Sigmoid colon (tissue), 3 donors: ENCODE data around the gene PELI2.

Source experiments
- CTCF ChIP-seq, 4 experiments: fragments of 450-650 bp in 3 of 4; fragments of 200-600 bp in 1 of 4; IDR thresholded peaks; one replicate each; pipeline ENCODE4 v1.5.1; 2016 to 2019; ENCODE audit warnings: antibody characterized with exemption in 4 of 4, mild to moderate bottlenecking in 3 of 4, moderate library complexity in 2 of 4
- POLR2A ChIP-seq, 2 donors: fragments of 450-650 bp; IDR thresholded peaks; one replicate each; pipeline ENCODE4 v1.6.1; 2016; ENCODE audit warnings: antibody characterized with exemption in 2 of 2, mild to moderate bottlenecking in 2 of 2, moderate library complexity in 2 of 2

GRCh38 chr14:56215180-56215579, 97.0 kb downstream of the PELI2 start:
- TF ChIP-seq POLR2A (IDR thresholded peaks at IDR 0.05) (no peak), CTCF (IDR thresholded peaks at IDR 0.05) (no peak)
